SJCRH30 (cell line): Measurements from ENCODE around the gene IFNL4. TPM values are rescaled to one million over a fixed set of nuclear protein-coding genes. Genes with fewer than 3 reads are reported as not detected.
"Not testable (repeated sequence)": the region's sequence is repeated elsewhere in the genome, so short reads cannot be mapped to it uniquely, and the experiment has no call there.

Experiments used
- DNase-seq, 2 experiments: peaks; one replicate each; pipeline ENCODE4 v3.0.0-alpha.2; 2015 to 2020
- H3K27ac ChIP-seq: fragments of 250-450 bp; sonication (Bioruptor Pico); 2 replicates; pipeline ENCODE4 v1.5.1; 2020; ENCODE audit warnings: mild to moderate bottlenecking, moderate library complexity
- H3K27me3 ChIP-seq: fragments of 250-450 bp; sonication (Bioruptor Pico); 2 replicates; pipeline ENCODE4 v1.5.1; 2020; ENCODE audit warnings: mild to moderate bottlenecking, moderate library complexity
- H3K36me3 ChIP-seq: fragments of 250-450 bp; sonication (Bioruptor Pico); 2 replicates; pipeline ENCODE4 v1.5.1; 2020; ENCODE audit warnings: mild to moderate bottlenecking, moderate library complexity
- H3K4me1 ChIP-seq: fragments of 250-450 bp; sonication (Bioruptor Pico); 2 replicates; pipeline ENCODE4 v1.5.1; 2020; ENCODE audit warnings: mild to moderate bottlenecking, moderate library complexity
- H3K4me3 ChIP-seq: fragments of 250-450 bp; sonication (Bioruptor Pico); 2 replicates; pipeline ENCODE4 v1.5.1; 2020; ENCODE audit warnings: mild to moderate bottlenecking, moderate library complexity
- H3K9me3 ChIP-seq: fragments of 250-450 bp; sonication (Bioruptor Pico); replicated peaks from 2 replicates; pipeline ENCODE4 v1.5.1; 2020; ENCODE audit warnings: mild to moderate bottlenecking, moderate library complexity
- total RNA-seq: library from RNA; depleted of rRNA; stranded (reverse); fragments of >200 nt; shearing (Covaris generic); gene quantifications from 2 replicates; pipeline ENCODE4 v1.2.3, GENCODE V29; 2014

IFNL4 gene
- total RNA-seq, 1 experiment from 2014 or later, result not detected

GRCh38 chr19:39268085-39268484, 19.4 kb upstream of the IFNL4 start, which contains the start of gene IFNL2:
Gene IFNL2 (plus strand): TSS chr19:39268396. CDS start chr19:39268569, 173 bp downstream.
- H3K27me3 ChIP-seq, H3K27ac ChIP-seq, H3K4me1 ChIP-seq, DNase-seq, H3K9me3 ChIP-seq, H3K36me3 ChIP-seq, H3K4me3 ChIP-seq: not testable (repeated sequence)

- DNase-seq, result no peak
- 0 out of 2 replicates have a peak, but pooled peaks cover 3% of the 10 kb centered on the region for H3K27me3 ChIP-seq
- H3K9me3 ChIP-seq, result no peaks in the 10 kb centered on the region
- H3K4me3 ChIP-seq, result no peak overlapping the region
- H3K36me3 ChIP-seq, result no peaks in the 10 kb centered on the region
- H3K27ac ChIP-seq, result no peak overlapping the region
- H3K4me1 ChIP-seq, result no peaks in the 10 kb centered on the region
Measured at GRCh38 chr19:39265321-39265916, 16.8 kb upstream of the IFNL4 start.

GRCh38 chr19:39264306-39265290, 15.9 kb upstream of the IFNL4 start:
- DNase-seq, result no peak
- Histone ChIP-seq H3K36me3 (no peaks in the 10 kb centered on the region), H3K27ac (no peak overlapping the region), H3K27me3 (no peaks in the 10 kb centered on the region), H3K4me3 (no peak overlapping the region), H3K4me1 (no peaks in the 10 kb centered on the region), H3K9me3 (no peaks in the 10 kb centered on the region)

- no peaks in the 10 kb centered on the region for H3K36me3 ChIP-seq
- H3K27ac ChIP-seq, result no peak overlapping the region
- H3K9me3 ChIP-seq, result no peaks in the 10 kb centered on the region
- no peak for DNase-seq
- H3K27me3 ChIP-seq, result no peaks in the 10 kb centered on the region
- H3K4me1 ChIP-seq, result no peaks in the 10 kb centered on the region
- no peak overlapping the region for H3K4me3 ChIP-seq
Measured at GRCh38 chr19:39263912-39264305, 15.3 kb upstream of the IFNL4 start.

- Histone ChIP-seq H3K4me1 (no peaks in the 10 kb centered on the region), H3K36me3 (no peaks in the 10 kb centered on the region), H3K27ac (no peak overlapping the region), H3K27me3 (0 out of 2 replicates have a peak, but pooled peaks cover 2% of the 10 kb centered on the region), H3K4me3 (no peak overlapping the region), H3K9me3 (no peaks in the 10 kb centered on the region)
- DNase-seq, result no peak
Measured at GRCh38 chr19:39262496-39262895, 13.8 kb upstream of the IFNL4 start.

GRCh38 chr19:39261704-39262103, 13.0 kb upstream of the IFNL4 start:
- Histone ChIP-seq H3K27ac (no peak overlapping the region), H3K36me3 (no peaks in the 10 kb centered on the region), H3K9me3 (no peaks in the 10 kb centered on the region), H3K27me3 (0 out of 2 replicates have a peak, but pooled peaks cover 2% of the 10 kb centered on the region), H3K4me1 (no peaks in the 10 kb centered on the region), H3K4me3 (no peak overlapping the region)
- no peak for DNase-seq

GRCh38 chr19:39257227-39257626, 8.6 kb upstream of the IFNL4 start:
- H3K9me3 ChIP-seq, result no peaks in the 10 kb centered on the region
- peaks cover 11% of the 10 kb centered on the region; the same call in 1 of the 2 replicates for H3K27me3 ChIP-seq

GRCh38 chr19:39254531-39255345, 6.1 kb upstream of the IFNL4 start:
- H3K27me3 ChIP-seq, result peaks cover 11% of the 10 kb centered on the region; the same call in 1 of the 2 replicates
- no peaks in the 10 kb centered on the region for H3K36me3 ChIP-seq
- H3K27ac ChIP-seq, result no peak overlapping the region
- DNase-seq, result no peak
- no peak overlapping the region for H3K4me3 ChIP-seq
- H3K4me1 ChIP-seq, result no peaks in the 10 kb centered on the region
- H3K9me3 ChIP-seq, result no peaks in the 10 kb centered on the region; the same call in 1 of the 2 replicates

More at GRCh38 chr19:39257227-39257626, 8.6 kb upstream of the IFNL4 start:
- Histone ChIP-seq H3K4me1 (no peaks in the 10 kb centered on the region), H3K4me3 (no peak overlapping the region), H3K36me3 (no peaks in the 10 kb centered on the region), H3K27ac (no peak overlapping the region)
- DNase-seq, result no peak

- no peak overlapping the region for H3K27ac ChIP-seq
- peaks cover 11% of the 10 kb centered on the region; the same call in 1 of the 2 replicates for H3K27me3 ChIP-seq
- DNase-seq, result no peak
- no peak overlapping the region for H3K4me3 ChIP-seq
- no peaks in the 10 kb centered on the region; the same call in 1 of the 2 replicates for H3K9me3 ChIP-seq
- H3K36me3 ChIP-seq, result no peaks in the 10 kb centered on the region
- H3K4me1 ChIP-seq, result no peaks in the 10 kb centered on the region
Measured at GRCh38 chr19:39253374-39254149, 4.9 kb upstream of the IFNL4 start.

- Histone ChIP-seq H3K27ac (no peak overlapping the region), H3K9me3 (no peaks in the 10 kb centered on the region; the same call in 1 of the 2 replicates), H3K36me3 (no peaks in the 10 kb centered on the region), H3K4me3 (no peak overlapping the region), H3K4me1 (no peaks in the 10 kb centered on the region), H3K27me3 (peaks cover 8% of the 10 kb centered on the region; the same call in 1 of the 2 replicates)
- no peak for DNase-seq
Measured at GRCh38 chr19:39252458-39252857, 3.8 kb upstream of the IFNL4 start.

GRCh38 chr19:39251846-39252245, 3.2 kb upstream of the IFNL4 start:
- Histone ChIP-seq H3K4me1 (no peaks in the 10 kb centered on the region), H3K27me3 (peaks cover 8% of the 10 kb centered on the region; the same call in 1 of the 2 replicates), H3K9me3 (no peaks in the 10 kb centered on the region; the same call in 1 of the 2 replicates), H3K27ac (no peak overlapping the region), H3K36me3 (no peaks in the 10 kb centered on the region), H3K4me3 (no peak overlapping the region)
- no peak for DNase-seq

GRCh38 chr19:39251081-39251480, 2.4 kb upstream of the IFNL4 start:
- no peaks in the 10 kb centered on the region for H3K36me3 ChIP-seq
- H3K4me3 ChIP-seq, result no peak overlapping the region
- H3K27me3 ChIP-seq, result peaks cover 7% of the 10 kb centered on the region; the same call in 1 of the 2 replicates
- DNase-seq, result no peak
- no peaks in the 10 kb centered on the region for H3K4me1 ChIP-seq
- H3K9me3 ChIP-seq, result no peaks in the 10 kb centered on the region; the same call in 1 of the 2 replicates
- H3K27ac ChIP-seq, result no peak overlapping the region

GRCh38 chr19:39247701-39248664, 673 bp downstream of the IFNL4 start:
- Histone ChIP-seq H3K27ac (no peak overlapping the region), H3K9me3 (no peaks in the 10 kb centered on the region; the same call in 1 of the 2 replicates), H3K4me3 (no peak overlapping the region), H3K27me3 (no peaks in the 10 kb centered on the region; the same call in 1 of the 2 replicates), H3K4me1 (no peaks in the 10 kb centered on the region), H3K36me3 (no peaks in the 10 kb centered on the region)
- no peak for DNase-seq
